Heart right ventricle (tissue), 16 donors: Measurements from ENCODE around the gene AWAT1. TPM values are rescaled to one million over a fixed set of nuclear protein-coding genes. Genes with fewer than 3 reads are reported as not detected.
A peak's percentile ranks its signal among the peaks of the same experiment; 100 is the strongest.

Source experiments
- ATAC-seq, 8 donors: fragments of 200-7000 bp; cut with Tn5 transposase; one replicate each; pipeline ENCODE4 v1.9.1; 2020; ENCODE audit warnings: mild to moderate bottlenecking in 8 of 8, moderate library complexity in 8 of 8, moderate number of reproducible peaks in 1 of 8
- DNase-seq, 2 donors: peaks; one replicate each; pipeline ENCODE4 v3.0.0-alpha.2; 2020
- H3K27ac ChIP-seq, 10 donors: fragments of 200-600 bp; sonication (generic) in 2 of 10; one replicate each; pipeline versions ENCODE4 v1.5.0 to v1.8.0; 2020 to 2022; ENCODE audit warnings: mild to moderate bottlenecking in 3 of 10
- H3K27me3 ChIP-seq, 7 donors: fragments of 200-600 bp; one replicate each; pipeline ENCODE4 v1.8.0; 2021 to 2022; ENCODE audit warnings: mild to moderate bottlenecking in 2 of 7
- H3K36me3 ChIP-seq, 9 donors: fragments of 200-600 bp; sonication (generic) in 1 of 9; one replicate each; pipeline versions ENCODE4 v1.5.0 to v1.8.0; 2020 to 2022; ENCODE audit warnings: mild to moderate bottlenecking in 2 of 9
- H3K4me1 ChIP-seq, 9 donors: fragments of 200-600 bp; sonication (generic) in 1 of 9; one replicate each; pipeline versions ENCODE4 v1.5.0 to v1.8.0; 2020 to 2022; ENCODE audit warnings: mild to moderate bottlenecking in 4 of 9
- H3K4me3 ChIP-seq, 10 donors: fragments of 200-600 bp; sonication (generic) in 2 of 10; one replicate each; pipeline versions ENCODE4 v1.5.0 to v1.8.0; 2020 to 2022; ENCODE audit warnings: mild to moderate bottlenecking in 7 of 10, moderate library complexity in 2 of 10
- H3K9me3 ChIP-seq, 11 donors: fragments of 200-600 bp in 10 of 11; sonication (generic) in 2 of 11; one replicate each; pipeline versions ENCODE4 v1.5.0 to v1.8.0; 2013 to 2022; ENCODE audit warnings: mild to moderate bottlenecking in 2 of 11, control low read depth in 1 of 11, moderate library complexity in 1 of 11
- CTCF ChIP-seq, 9 donors: fragments of 200-600 bp; sonication (generic) in 2 of 9; IDR thresholded peaks; one replicate each; pipeline versions ENCODE4 v1.5.0 to v1.8.0; 2021 to 2022; ENCODE audit warnings: antibody characterized with exemption in 9 of 9, mild to moderate bottlenecking in 5 of 9, moderate library complexity in 1 of 9
- WGBS, 2 donors: extraction: QIAGEN DNeasy Blood & Tissue Kit; methylation state at CpG; one replicate each; pipeline ENCODE4 v1.1.7; 2013; ENCODE audit warnings: inconsistent platforms in 1 of 2; 5-methylcytosine and 5-hydroxymethylcytosine counted together
- intact Hi-C, 10 donors: fragments of 100-400 bp; cut with DNase I; formaldehyde crosslinking; loops; one replicate each; pipeline versions ENCODE4 v1.11.1 to v1.14.2; 2022
- polyA plus RNA-seq, 2 donors: library from polyadenylated mRNA; stranded (reverse); fragments of 200-250 nt; gene quantifications; one replicate each; pipeline ENCODE4 v1.2.3, GENCODE V29; 2013
- total RNA-seq, 10 donors: library from RNA; stranded (reverse); fragmentation: NEBNext Ultra II Directional in 3 of 10; extraction: Animal tissue kit (Norgen Biotek cat#: 25700) in 3 of 10; gene quantifications; one replicate each; pipeline versions ENCODE4 v1.2.1 to v1.2.4, GENCODE V29; 2021 to 2023
- donor health status: Arrhythmogenic right ventricular cardiomyopathy.
- donor health status: ischemic (EF 13 %, LVEDD 7.1; RV severe dilation, severe dysfunction).
- donor health status: healthy with polysubstance abuse.
- donor health status: DM: no; HTN: yes; CAD: no.
- donor health status: DM: no; HTN: no; CAD: no.
- donor health status: ischemic (EF 25% LVEDD 6.9; RV normal size, moderate dysfunction).
- donor health status: ischemic (EF 25% LVEDD 5.7; RV mildly dilated, moderate dysfunction).
- donor health status: healthy.
- donor health status: DM: yes; HTN: yes; CAD: no.
- donor health status: Ischemic cardiomyopathy.
- donor health status: ischemic (EF 35%, LVEDD 5.7; RV mildly dilated, moderate dysfunction).
- donor health status: nonischemic (EF 11% LVEDD 7.7; RV severe dilation, severe dysfunction).
- donor health status: DM: yes; HTN: yes; CAD: no.
- donor health status: PGD.
- donor health status: ischemic (EF 29% LVEDD 5.4; RV normal size, mild dysfunction).
- donor health status: nonischemic (EF 23%, LVEDD 6.1; RV moderate dilation, normal function).

The AWAT1 gene
- total and polyA plus RNA-seq, 12 donors = not detected

GRCh38 chrX:70280573-70280972 lies 46.1 kb downstream of the AWAT1 start:
- ATAC-seq (no peak), DNase-seq (no peak)
- 93% methylated on average over 3 of the region's 3 CpGs for WGBS, 2 donors
- Histone ChIP-seq H3K27ac (no peak overlapping the region), H3K9me3 (no peaks in the 10 kb centered on the region), H3K4me1 (no peaks in the 10 kb centered on the region), H3K36me3 (peaks cover 0 to 11% (median 0%) of the 10 kb centered on the region in 9 donors), H3K27me3 (peaks cover 0 to 12% (median 0%) of the 10 kb centered on the region in 7 donors), H3K4me3 (no peak overlapping the region)
- intact Hi-C loops = no loop called here
- no peak for TF ChIP-seq CTCF (IDR thresholded peaks at IDR 0.05)

- H3K27me3 ChIP-seq = peaks cover 0 to 16% (median 0%) of the 10 kb centered on the region in 7 donors
- peaks cover 0 to 25% (median 0%) of the 10 kb centered on the region in 9 donors for H3K36me3 ChIP-seq
- no peak for ATAC-seq
- DNase-seq = no peak
- intact Hi-C loops = no loop called here
- H3K27ac ChIP-seq = no peak within 1 kb of the TSS
- WGBS, 2 donors = 91 to 97% methylated on average over 21 of the region's 21 CpGs
- H3K9me3 ChIP-seq = no peaks in the 10 kb centered on the region
- TF ChIP-seq CTCF (IDR thresholded peaks at IDR 0.05) = no peak
- H3K4me1 ChIP-seq = no peaks in the 10 kb centered on the region
- no peak within 1 kb of the TSS for H3K4me3 ChIP-seq
These were observed 47.5 kb downstream of the AWAT1 start, which contains the start of gene RAB41 for GRCh38 chrX:70281951-70282350. TSS of gene RAB41 (plus strand) at chrX:70282172. CDS start at chrX:70282218, 46 bp downstream.

GRCh38 chrX:70289168-70289792 lies 54.8 kb downstream of the AWAT1 start:
- H3K9me3 ChIP-seq = no peaks in the 10 kb centered on the region
- H3K27ac ChIP-seq = peak overlapping the region in 8 of 10 donors; percentile 63 to 85 (median 70)
- H3K27me3 ChIP-seq = peaks cover 0 to 30% (median 0%) of the 10 kb centered on the region in 7 donors
- intact Hi-C loops = no loop called here
- H3K4me1 ChIP-seq = peaks cover 0 to 10% (median 7%) of the 10 kb centered on the region in 9 donors
- WGBS, 2 donors = 23% methylated on average over 11 of the region's 11 CpGs
- H3K36me3 ChIP-seq = peaks cover 0 to 36% (median 0%) of the 10 kb centered on the region in 9 donors
- ATAC-seq = peak in 1 of 8 donors; percentile 12
- peak overlapping the region; percentile 28 to 68 (median 59) for H3K4me3 ChIP-seq
- no peak for TF ChIP-seq CTCF (IDR thresholded peaks at IDR 0.05)
- no peak for DNase-seq

Other genes starting within 250 kb of the AWAT1 start
- gene AWAT2, start 184.7 kb upstream of the AWAT1 start, total RNA-seq = not detected
- gene AWAT2, start 184.7 kb upstream of the AWAT1 start, polyA plus RNA-seq = not detected
- gene OTUD6A, start 172.2 kb upstream of the AWAT1 start, total RNA-seq = not detected
- not detected for gene OTUD6A, start 172.2 kb upstream of the AWAT1 start, polyA plus RNA-seq
- gene IGBP1, start 101.2 kb upstream of the AWAT1 start, total RNA-seq = 10 to 100 TPM; 39.6 to 57.8 (median 49.0) TPM
- gene IGBP1, start 101.2 kb upstream of the AWAT1 start, polyA plus RNA-seq = 10 to 100 TPM; 15.8 to 51.2 TPM
- gene DGAT2L6, start 57.2 kb upstream of the AWAT1 start, total RNA-seq = not detected
- not detected for gene DGAT2L6, start 57.2 kb upstream of the AWAT1 start, polyA plus RNA-seq
- under 1 TPM in 3 of 10 donors, not detected in 7; 0.16 to 0.35 (median 0.19) TPM for gene P2RY4, start 25.5 kb downstream of the AWAT1 start, total RNA-seq
- under 1 TPM in 1 of 2 donors, not detected in 1; 0.03 TPM for gene P2RY4, start 25.5 kb downstream of the AWAT1 start, polyA plus RNA-seq
- not detected for gene ARR3, start 33.7 kb downstream of the AWAT1 start, total RNA-seq
- not detected for gene ARR3, start 33.7 kb downstream of the AWAT1 start, polyA plus RNA-seq
- gene RAB41, start 47.5 kb downstream of the AWAT1 start, total RNA-seq = not detected
- not detected for gene RAB41, start 47.5 kb downstream of the AWAT1 start, polyA plus RNA-seq
- gene PDZD11, start 55.3 kb downstream of the AWAT1 start, total RNA-seq = 10 to 100 TPM; 35.2 to 45.5 (median 38.0) TPM
- gene PDZD11, start 55.3 kb downstream of the AWAT1 start, polyA plus RNA-seq = 10 to 100 TPM; 46.0 to 47.6 TPM
- gene KIF4A, start 55.4 kb downstream of the AWAT1 start, total RNA-seq = 1 to 10 TPM in 1 of 10 donors, under 1 TPM in 6, not detected in 3; 0.09 to 2.8 (median 0.28) TPM
- under 1 TPM in 1 of 2 donors, not detected in 1; 0.07 TPM for gene KIF4A, start 55.4 kb downstream of the AWAT1 start, polyA plus RNA-seq
- not detected for gene GDPD2, start 188.7 kb downstream of the AWAT1 start, total RNA-seq
- not detected for gene GDPD2, start 188.7 kb downstream of the AWAT1 start, polyA plus RNA-seq
- gene DLG3, start 210.2 kb downstream of the AWAT1 start, total RNA-seq = 10 to 100 TPM in 7 of 10 donors, 1 to 10 TPM in 3; 6.0 to 13.1 (median 10.9) TPM
- 1 to 10 TPM; 5.7 to 9.6 TPM for gene DLG3, start 210.2 kb downstream of the AWAT1 start, polyA plus RNA-seq